HG02642 (cell line): ENCODE results near the gene SEMG1.

Experiments
- ATAC-seq: cut with Tn5 transposase; IDR thresholded peaks from one replicate; pipeline ENCODE4 v1.9.1; 2021; ENCODE audit warnings: mild to moderate bottlenecking; ENCODE audit not compliant: unreplicated experiment, poor library complexity

Gene SEMG1, protein sequence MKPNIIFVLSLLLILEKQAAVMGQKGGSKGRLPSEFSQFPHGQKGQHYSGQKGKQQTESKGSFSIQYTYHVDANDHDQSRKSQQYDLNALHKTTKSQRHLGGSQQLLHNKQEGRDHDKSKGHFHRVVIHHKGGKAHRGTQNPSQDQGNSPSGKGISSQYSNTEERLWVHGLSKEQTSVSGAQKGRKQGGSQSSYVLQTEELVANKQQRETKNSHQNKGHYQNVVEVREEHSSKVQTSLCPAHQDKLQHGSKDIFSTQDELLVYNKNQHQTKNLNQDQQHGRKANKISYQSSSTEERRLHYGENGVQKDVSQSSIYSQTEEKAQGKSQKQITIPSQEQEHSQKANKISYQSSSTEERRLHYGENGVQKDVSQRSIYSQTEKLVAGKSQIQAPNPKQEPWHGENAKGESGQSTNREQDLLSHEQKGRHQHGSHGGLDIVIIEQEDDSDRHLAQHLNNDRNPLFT

DNA sequence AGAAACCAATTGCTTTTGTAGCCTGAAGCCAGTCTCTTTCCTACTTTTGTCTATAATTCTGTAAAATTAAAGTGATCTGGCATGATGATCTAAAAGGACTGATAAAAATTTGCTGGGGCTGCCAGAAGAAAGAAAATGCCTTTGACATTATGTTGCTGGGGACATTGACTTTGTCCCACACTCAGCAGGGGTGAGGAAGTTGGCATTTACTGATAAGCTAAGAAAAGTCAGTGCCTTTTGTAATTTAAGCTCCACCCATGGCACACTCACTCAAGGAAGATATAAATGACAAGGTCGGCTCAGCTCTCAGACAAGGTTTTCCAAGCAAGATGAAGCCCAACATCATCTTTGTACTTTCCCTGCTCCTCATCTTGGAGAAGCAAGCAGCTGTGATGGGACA is at the start of gene SEMG1:
Gene SEMG1, plus strand, starts transcription at position 309 of the 400 bp plus-strand sequence. Its CDS starts 21 bp downstream, at position 330.
- ATAC-seq, result no peak

DNA sequence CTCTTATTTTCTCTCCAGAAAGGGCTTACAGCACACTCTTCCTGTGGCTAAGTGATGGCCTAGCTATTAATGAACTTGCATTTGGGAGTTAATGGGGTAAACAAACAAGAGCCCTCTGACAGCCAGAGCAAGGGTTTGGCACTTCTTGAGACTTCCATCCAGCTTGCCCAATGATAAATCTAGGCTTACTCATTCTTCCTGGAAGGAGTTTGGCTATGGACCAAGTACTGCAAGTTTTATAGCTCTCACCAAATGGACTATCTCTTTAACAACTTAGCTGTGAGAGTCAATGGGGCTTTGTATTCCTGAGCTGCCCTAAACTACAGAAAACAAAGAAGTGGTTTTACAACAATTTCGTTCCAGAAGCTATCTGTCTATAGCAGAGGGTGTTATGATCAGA is 48.9 kb upstream of the SEMG1 start:
- no peak for ATAC-seq

DNA sequence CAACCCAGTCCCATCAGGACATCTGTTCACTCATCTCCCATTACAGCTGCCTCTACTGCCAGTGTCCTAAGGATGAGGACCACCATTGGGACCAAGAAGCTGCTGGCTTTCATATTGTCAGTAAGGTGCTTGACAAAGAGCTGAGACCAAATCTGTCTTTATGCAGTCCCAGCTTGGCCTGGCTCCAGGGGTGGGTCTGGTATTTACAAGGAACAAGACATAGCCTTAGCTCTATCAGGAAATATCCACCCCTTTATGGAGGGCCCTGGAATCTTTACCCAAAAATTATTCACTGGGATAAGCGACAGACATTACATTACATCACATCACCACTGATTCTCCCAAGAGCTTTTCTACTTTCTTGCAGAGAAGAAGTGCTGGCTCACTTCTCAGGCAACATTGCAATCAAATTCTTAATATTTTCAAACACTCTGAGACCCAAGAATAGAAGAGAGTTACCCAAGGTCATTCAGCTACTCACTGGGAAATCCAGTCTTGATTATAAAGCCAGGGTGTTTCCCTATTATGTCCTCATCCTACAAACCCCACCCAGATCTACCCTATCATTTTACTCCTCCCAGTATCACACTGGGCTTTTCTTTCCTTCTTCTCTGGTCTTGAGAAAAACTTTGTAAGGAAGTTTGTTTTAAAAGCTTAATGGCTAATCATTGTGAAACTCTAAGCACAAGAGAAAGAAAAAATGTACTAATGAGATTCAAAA is 43.6 kb upstream of the SEMG1 start:
- ATAC-seq, result no peak

DNA sequence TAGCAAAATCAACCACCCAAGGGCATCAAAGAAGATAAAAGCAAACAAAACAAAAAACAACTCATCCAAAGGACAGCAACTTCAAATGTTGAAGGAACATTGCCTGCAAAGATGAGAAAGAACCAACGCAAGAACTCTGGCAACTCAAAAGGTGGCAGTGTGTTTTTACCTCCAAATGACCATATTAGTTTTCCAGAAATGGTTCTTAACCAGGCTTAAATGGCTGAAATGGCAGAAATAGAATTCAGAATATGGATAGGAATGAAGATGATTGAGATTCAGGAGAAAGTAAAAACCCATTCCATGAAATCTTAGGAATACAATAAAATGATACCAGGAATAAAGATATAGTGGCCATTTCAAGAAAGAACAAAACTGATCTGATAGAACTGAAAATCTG is 41.9 kb upstream of the SEMG1 start:
- no peak for ATAC-seq

DNA sequence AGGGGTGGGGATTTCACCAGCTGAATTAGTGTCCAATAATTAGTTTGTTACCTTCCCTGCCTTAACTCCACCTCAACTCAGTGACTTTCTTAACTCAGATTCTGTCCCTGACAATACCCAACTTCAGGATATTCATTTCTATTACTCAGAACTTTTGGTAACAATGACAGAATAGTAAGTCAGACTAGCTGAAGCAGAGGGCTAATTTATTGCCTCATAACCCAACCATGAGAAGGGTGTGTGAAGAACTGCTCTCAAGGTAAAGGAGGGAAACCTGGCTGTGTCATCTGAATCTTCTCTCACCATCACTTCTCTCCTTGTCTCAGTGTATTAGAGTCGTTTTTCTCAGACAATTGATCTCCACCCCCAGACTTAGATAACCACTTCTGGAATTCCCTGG is 33.3 kb upstream of the SEMG1 start:
- no peak for ATAC-seq

DNA sequence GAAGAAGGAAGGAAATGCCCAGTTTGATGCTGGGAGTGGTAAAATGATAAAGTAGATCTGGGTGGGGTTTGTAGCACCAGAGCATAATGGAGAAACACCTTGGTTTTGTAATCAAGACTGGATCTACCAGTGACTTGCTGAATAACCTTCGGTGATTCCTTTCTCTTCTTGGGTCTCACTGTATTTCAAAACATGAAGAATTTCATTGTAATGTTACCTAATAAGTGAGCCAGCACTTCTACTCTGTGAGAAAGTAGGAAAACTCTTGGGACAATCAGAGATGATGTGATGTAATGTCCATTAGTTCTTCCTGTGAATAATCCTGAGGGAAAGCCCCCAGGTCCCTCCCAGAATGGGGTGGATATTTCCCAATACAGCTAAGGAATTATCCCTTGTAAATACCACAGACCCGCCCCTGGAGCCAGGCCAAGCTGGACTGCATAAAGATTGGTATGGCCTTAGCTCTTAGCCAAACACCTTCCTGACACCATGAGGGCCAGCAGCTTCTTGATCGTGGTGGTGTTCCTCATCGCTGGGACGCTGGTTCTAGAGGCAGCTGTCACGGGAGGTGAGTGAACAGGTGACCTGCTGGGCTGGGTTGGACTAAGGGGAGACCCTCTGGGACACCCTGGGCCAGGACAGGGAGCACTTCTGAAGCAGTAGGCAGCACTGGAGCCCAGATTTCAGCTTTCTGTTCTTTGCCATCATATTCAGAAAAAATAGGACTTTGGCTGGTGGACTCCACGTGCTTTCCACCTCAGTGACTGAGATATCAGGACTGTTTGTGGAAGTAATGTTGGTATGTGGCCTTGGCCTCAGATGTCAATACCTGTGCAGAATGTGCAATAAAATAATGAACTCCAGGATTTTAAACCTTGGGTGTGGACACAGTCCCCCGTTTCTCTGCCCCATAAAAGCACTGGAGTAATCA is 32.1 kb upstream of the SEMG1 start, which contains the start of gene PI3:
Gene PI3, plus strand, starts transcription at position 469 of the 931 bp plus-strand sequence. Its CDS starts 21 bp downstream, at position 490.
- no peak for ATAC-seq

DNA sequence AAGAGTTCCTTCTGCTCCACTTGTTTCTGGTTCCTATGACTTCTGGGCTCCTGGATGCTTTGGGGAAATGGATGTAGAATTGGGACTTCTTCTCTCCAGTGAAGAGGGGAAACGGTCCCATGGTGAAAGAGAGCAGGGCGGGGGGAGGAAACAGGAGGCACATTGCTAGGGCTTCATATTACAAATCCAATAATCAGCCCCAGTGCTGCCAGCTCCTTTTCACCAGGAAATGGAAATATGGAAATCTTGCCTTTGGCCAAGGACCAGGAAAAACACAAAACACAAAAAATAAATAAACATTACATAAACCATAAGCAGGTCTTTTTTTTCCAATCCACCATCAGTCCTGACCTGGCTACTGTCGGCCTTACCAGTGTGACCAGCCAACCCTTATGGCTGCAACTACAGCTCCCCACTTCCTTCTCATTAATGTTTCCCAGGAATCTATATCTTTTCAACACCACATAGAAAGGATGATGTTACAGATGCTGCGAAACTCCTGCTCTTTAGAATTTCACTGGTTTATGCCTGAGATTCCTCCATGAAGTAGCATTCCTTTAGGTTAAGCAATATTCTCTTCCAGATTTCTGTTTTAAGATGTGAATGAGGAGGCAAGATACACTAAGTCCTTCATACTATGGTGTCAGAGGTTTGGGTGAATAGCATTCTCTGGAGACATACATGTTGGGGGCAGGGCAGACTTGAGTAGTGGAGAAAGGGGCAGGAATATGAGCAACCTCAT is 30.1 kb upstream of the SEMG1 start:
- no peak for ATAC-seq

DNA sequence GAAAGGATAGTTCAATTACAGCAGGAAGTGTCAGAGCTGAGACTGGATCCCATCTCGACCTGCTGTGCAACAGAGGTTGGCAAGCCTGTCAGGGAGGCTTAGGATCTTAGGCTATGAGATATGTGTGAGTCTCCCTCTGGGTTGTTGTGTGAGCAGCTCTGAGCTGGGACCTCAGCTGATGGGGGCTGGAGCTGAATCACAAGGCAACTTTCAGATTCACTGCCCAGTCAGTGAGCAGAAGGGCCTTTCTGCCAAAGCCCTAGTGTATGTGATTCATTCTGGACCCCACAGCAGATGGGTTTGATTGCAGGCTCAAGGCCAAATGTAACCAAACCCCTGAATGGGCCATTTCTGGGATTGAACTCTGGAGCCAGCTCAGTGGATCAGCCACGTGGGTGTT is 27.7 kb upstream of the SEMG1 start:
- no peak for ATAC-seq

DNA sequence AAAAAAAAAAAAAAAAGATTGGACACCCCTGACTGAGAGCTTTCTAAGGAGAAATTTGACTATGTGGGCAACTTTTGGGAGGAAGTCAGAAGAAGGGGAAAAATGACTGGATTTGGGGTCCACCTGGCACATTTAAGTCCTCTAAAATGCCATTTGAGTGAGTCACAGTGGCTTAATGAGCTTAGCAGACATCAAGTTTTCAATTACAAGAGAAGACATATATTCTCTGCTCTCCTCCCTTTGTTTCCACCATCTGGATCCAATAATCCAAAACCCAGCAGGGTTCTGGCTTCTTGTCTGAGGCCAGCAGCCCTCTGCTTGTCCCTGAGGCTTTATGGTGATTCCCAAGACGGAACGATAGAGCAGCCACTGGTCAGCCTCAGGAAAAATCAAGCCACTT is 25.2 kb upstream of the SEMG1 start:
- no peak for ATAC-seq

DNA sequence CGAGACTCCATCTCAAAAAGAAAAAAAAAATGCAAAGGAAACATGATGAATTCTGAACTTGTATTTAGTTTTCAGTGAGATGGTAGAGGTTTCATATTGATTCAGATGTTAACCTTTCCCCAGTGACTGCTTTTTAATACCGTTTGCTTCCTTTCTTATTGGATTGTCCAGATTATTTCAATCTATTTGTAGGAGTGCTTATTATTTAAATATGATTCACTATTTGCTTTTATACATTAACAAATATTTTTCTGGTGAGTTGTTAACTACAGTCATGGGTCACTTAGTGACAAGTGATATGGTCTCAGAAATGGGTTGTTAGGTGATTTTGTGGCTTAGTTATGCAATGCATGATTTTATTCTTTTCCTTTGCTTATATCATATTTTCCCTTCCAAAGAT is 23.7 kb upstream of the SEMG1 start:
- no peak for ATAC-seq

DNA sequence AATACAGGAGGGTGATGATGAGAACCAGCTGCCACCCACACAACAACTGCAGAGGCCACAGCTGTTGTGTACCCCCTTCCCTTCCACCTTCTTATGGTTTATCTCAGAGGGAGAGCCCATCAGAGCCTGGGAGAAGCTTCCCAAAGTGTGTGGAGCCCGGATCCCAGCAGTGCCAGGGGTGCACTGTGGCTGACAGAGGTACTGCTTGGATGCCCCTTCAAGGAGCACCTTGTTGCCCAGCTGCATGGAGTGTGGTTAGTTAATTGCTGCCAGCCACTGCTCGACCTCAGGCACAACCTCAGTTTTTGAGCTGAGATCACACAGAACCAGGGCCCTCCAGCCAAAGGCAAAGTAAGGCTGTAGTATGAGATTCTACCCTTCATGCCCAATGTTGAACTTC is 19.1 kb upstream of the SEMG1 start:
- ATAC-seq, result no peak

DNA sequence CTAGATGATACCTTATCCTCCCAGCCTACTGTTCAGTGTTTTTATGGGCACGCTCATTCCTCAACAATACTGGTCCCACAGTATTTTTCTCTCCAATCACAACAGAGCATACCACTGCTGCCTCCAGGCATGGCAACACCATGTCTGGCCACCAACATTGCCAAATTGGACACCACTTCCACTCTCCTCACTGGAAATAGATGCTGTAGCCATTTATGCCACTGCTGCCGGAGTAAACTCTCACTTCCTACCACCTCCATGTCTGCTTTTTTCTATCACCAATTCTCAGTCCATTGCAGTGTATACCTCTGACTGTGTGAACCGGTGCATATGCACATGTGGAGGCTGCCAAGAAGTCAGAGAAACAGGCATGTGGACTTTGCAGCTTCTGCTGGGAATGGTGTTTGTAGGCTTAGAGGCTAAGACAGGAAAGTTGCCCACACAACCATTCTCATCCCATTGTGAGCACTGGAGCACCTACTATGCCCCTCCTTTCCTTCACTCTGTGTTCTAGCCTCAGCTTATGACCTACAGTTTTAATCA is 17.7 kb upstream of the SEMG1 start:
- no peak for ATAC-seq

DNA sequence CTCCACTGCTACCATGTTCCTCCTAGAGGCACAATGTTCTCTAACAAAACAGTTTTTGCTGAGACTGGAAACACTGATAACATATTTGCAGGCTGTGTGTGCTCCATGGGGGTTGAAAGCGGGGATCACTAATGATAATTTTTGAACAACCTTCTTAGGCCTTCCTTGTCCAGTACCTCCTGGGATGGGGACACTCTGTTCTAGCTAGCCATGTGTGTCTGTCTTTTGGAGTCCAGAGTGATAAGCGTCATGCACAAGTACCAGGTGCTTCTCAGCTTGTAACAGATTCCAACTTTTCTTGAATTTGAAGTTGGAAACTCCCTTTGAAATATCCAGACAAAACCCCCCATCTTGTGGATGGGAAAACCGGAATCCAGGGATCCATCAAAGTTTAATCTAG is 17.0 kb upstream of the SEMG1 start:
- ATAC-seq, result no peak

DNA sequence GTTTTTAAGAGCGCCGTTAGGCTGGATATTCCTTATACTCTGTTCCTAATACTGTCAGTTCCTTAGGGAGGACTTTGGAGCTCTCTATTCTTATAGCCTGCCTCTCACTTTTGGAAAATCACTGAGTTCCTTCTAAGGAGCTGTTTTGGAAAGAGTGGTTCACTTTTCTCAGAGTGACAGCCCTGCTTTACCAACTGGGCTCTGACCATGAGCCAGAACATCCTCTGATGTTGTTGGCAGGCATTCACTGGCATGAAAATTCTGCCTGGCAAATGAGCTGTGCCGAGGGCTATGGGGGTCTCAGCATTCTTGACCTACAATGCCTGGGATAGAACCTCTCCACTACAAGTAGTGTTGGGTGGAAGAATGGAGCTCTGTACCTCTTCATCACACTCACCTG is 14.9 kb upstream of the SEMG1 start:
- ATAC-seq, result no peak

DNA sequence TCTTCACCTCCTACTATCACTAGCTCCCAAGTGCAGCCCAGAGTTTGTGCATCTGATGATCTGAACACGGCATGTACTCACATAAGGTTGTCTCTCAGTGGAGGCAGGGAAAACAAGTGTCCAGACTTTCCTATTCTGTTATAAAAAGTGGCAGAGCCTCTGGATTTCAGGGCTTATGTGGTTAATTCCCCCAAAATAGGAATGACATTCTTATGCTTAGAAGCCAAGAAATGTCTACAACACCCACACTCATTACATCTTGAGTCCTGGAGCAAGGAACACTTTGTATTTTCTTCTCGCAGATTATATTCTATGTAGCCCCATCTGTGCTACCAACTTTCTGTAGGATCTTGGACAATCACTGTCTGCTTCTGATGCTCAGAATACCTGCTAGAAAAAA is 13.5 kb upstream of the SEMG1 start:
- ATAC-seq, result no peak

DNA sequence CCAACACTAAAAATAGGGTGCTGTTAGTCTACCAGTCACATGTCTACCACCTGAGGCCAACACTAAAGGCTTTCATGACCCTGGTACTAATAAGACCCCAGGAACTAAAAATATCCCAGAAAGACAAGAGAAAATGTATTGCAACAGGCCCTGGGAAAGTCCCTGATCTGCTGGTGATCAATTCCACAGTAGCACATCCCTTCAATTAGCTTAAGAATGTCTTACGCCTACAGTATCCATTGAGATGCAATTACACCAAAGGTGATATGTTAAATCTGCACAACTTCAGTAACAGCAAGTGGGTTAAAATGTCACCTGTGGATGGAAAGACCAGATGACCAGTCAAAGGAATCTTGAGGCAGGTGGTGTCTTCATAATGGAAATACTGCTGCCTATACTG is 3.1 kb downstream of the SEMG1 start:
- ATAC-seq, result no peak

DNA sequence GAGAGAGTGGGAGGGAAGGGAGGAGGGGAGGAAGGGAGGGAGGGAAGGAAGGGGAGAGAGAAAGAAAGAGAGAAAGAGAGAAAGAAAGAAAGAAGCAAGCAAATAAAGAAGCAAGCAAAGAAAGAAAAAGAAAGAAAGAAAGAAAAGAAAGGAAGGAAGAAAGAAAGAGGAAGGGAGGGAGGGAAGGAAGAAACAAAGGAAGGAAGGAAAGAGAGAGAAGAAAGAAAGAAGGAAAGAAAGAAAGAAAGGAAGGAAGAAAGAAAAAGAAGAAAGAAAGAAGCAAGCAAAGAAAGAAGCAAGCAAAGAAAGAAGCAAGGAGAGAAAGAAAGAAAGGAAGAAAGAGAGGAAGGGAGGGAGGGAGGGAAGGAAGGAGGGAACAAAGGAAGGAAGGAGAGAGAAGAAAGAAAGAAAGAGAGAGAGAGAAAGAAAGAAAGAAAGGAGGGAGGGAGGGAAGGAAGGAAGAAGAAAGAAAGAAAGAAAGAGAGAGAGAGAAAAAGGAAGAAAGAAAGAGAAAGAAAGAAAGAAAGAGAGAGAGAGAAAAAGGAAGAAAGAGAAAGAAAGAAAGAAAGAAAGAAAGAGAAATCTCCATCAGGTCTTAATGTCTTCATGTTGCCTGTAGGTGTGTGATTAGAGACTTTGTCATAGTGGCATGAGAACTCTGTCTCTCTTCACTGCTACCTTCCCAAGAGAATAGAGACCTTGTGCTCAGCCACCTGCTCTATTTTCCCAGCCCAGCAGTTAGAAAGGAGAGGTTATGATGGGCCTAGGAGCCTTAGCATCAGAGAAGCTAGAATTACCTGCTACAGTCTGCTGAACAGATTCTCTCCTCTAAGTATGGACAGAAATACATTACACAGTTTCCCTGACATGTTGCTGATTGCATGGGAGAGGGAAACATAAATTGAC is 5.0 kb downstream of the SEMG1 start:
- no peak for ATAC-seq

DNA sequence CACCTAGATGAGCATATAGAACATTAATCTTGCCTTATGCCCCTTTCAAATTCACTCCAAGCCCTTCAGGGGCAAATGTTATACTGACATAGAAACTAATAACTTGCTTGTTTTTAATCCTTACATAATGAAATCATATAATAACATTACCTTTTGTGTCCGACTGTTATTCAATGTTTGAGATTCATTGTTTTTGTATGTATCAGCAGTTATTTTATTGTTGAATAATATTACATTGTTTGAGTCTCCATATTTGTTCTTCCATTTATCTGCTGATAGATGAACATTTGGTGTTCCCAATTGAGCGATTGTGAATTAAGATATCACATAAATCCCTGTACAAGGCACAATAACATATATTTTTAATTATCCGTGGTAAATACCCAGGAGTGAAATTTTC is 6.0 kb downstream of the SEMG1 start:
- ATAC-seq, result no peak

DNA sequence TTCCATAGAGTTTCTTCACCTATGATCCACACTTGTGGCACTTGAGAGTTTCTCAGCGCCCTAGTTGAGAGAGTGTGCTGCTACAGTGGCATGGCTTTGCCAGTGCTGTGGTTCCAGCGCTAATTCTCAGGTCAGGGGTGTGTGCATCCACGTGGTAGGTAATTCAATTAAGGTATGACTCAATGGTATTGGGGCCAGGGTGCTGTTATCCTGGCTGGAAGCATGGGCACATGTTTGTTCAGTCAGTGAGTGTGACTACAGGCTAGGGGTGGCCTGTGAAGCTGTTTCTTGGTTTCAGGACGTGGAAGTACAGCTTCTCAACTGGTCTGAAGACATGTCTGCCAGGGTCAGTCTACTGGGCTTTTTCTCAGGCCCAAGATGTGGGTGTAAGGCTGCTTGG is 11.3 kb downstream of the SEMG1 start:
- ATAC-seq, result no peak
